ENCODE measurements around the gene TMEM201.

DNA sequence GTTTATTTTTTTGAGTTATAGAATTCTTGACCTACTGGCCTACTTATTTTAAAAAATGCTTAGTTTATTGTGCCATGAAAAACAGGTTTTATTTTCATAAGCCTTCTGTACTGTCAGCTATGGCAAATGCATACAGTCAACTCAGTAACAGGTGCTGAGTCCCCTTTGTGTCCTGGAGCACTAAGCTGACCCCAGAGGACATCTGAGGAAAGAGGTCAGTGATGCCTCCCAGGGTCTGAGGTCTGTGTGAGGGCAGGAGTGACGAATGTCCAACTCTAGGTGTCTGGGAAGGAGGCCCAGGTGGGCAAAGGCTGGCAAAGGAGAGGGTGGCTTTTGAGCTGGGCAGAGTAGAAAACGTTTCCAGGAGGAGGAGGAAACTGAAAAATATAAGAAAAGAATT lies 7.8 kb upstream of the TMEM201 start:
- TF ChIP-seq, protein P1, sequence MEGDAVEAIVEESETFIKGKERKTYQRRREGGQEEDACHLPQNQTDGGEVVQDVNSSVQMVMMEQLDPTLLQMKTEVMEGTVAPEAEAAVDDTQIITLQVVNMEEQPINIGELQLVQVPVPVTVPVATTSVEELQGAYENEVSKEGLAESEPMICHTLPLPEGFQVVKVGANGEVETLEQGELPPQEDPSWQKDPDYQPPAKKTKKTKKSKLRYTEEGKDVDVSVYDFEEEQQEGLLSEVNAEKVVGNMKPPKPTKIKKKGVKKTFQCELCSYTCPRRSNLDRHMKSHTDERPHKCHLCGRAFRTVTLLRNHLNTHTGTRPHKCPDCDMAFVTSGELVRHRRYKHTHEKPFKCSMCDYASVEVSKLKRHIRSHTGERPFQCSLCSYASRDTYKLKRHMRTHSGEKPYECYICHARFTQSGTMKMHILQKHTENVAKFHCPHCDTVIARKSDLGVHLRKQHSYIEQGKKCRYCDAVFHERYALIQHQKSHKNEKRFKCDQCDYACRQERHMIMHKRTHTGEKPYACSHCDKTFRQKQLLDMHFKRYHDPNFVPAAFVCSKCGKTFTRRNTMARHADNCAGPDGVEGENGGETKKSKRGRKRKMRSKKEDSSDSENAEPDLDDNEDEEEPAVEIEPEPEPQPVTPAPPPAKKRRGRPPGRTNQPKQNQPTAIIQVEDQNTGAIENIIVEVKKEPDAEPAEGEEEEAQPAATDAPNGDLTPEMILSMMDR (conservative IDR thresholded peaks at IDR 0.05; ENCODE audit: low read length): no peak
- no peak for TF ChIP-seq EZH2phosphoT487 (IDR thresholded peaks at IDR 0.05; ENCODE audit: borderline replicate concordance, low read depth, low read length)

Measured in OCI-LY7 (cell line).